Measurements from ENCODE around the gene PICK1. TPM values are rescaled to one million over a fixed set of nuclear protein-coding genes. Genes with fewer than 3 reads are reported as not detected.

The PICK1 gene
- total RNA-seq, 1 experiment from 2014 or later: 21.3 TPM

GRCh38 chr22:38049812-38050619 lies 7.2 kb upstream of the PICK1 start:
- POLR2A ChIA-PET: no interaction called here
- TF ChIP-seq CTCF (IDR thresholded peaks at IDR 0.05) (no peak), POLR2AphosphoS5 (IDR thresholded peaks at IDR 0.05; ENCODE audit: low read depth, low read length) (no peak), REST (IDR thresholded peaks at IDR 0.05; ENCODE audit: insufficient read depth in 1 of 2, low read depth in 2 of 2, low read length in 1 of 2) (no peak), TCF7L2 (IDR thresholded peaks at IDR 0.05; ENCODE audit: low read depth, low read length) (no peak), SIN3A (IDR thresholded peaks at IDR 0.05; ENCODE audit: borderline replicate concordance, insufficient read depth, low read depth, low read length) (no peak)
- Histone ChIP-seq H3K9me3 (ENCODE audit: control insufficient read depth, insufficient read depth, low read depth, low read length) (no peaks in the 10 kb centered on the region), H3K27me3 (ENCODE audit: control insufficient read depth, insufficient read depth, low read length) (no peaks in the 10 kb centered on the region), H3K36me3 (ENCODE audit: control insufficient read depth, insufficient read depth, low read length) (no peaks in the 10 kb centered on the region), H3K27ac (ENCODE audit: low read length) (no peak overlapping the region), H3K4me3 (ENCODE audit: low read depth in 2 of 2, low read length in 2 of 2) (no peak overlapping the region), H3K4me1 (ENCODE audit: control insufficient read depth, insufficient read depth, low read length) (no peaks in the 10 kb centered on the region)
- DNase-seq (ENCODE audit: low read depth, low spot score) (no peak), ATAC-seq (no peak)
- in situ Hi-C loops (cut with HindIII; ENCODE audit: low pct_unique_long_range_greater_than_20kb, low sequenced_read_pairs): no loop called here
- BruUV-seq (replicated peaks): no TSS peak
- CTCF ChIA-PET: no interaction called here
- intact Hi-C loops (cut with micrococcal nuclease; ENCODE audit: unreplicated experiment): no loop called here

- H3K27ac ChIP-seq (ENCODE audit: low read length): no peak overlapping the region
- no peaks in the 10 kb centered on the region for H3K27me3 ChIP-seq (ENCODE audit: control insufficient read depth, insufficient read depth, low read length)
- BruUV-seq (replicated peaks): no TSS peak
- H3K4me1 ChIP-seq (ENCODE audit: control insufficient read depth, insufficient read depth, low read length): no peaks in the 10 kb centered on the region
- H3K9me3 ChIP-seq (ENCODE audit: control insufficient read depth, insufficient read depth, low read depth, low read length): no peaks in the 10 kb centered on the region
- intact Hi-C loops (cut with micrococcal nuclease; ENCODE audit: unreplicated experiment) (no loop called here), in situ Hi-C loops (cut with HindIII; ENCODE audit: low pct_unique_long_range_greater_than_20kb, low sequenced_read_pairs) (no loop called here)
- TF ChIP-seq CTCF (IDR thresholded peaks at IDR 0.05) (no peak), POLR2AphosphoS5 (IDR thresholded peaks at IDR 0.05; ENCODE audit: low read depth, low read length) (no peak), TCF7L2 (IDR thresholded peaks at IDR 0.05; ENCODE audit: low read depth, low read length) (no peak), REST (IDR thresholded peaks at IDR 0.05; ENCODE audit: insufficient read depth in 1 of 2, low read depth in 2 of 2, low read length in 1 of 2) (no peak), SIN3A (IDR thresholded peaks at IDR 0.05; ENCODE audit: borderline replicate concordance, insufficient read depth, low read depth, low read length) (no peak)
- no peaks in the 10 kb centered on the region for H3K36me3 ChIP-seq (ENCODE audit: control insufficient read depth, insufficient read depth, low read length)
- H3K4me3 ChIP-seq (ENCODE audit: low read depth in 2 of 2, low read length in 2 of 2): no peak overlapping the region
- ATAC-seq (no peak), DNase-seq (ENCODE audit: low read depth, low spot score) (no peak)
- ChIA-PET POLR2A (no interaction called here), CTCF (no interaction called here)
Observed at GRCh38 chr22:38050720-38051119, 6.5 kb upstream of the PICK1 start.
